Uterus (tissue), 2 donors: ENCODE data around the gene SEPTIN7.

Experiments
- CTCF ChIP-seq, 4 experiments: fragments of 200-600 bp in 2 of 4; fragments of 450-650 bp in 2 of 4; sonication (generic) in 2 of 4; IDR thresholded peaks; one replicate each; pipeline ENCODE4 v1.5.1; 2016 to 2019; ENCODE audit warnings: antibody characterized with exemption in 4 of 4, mild to moderate bottlenecking in 2 of 4, moderate library complexity in 1 of 4
- POLR2A ChIP-seq, 2 donors: fragments of 450-650 bp; IDR thresholded peaks; one replicate each; pipeline ENCODE4 v1.6.1; 2016; ENCODE audit warnings: antibody characterized with exemption in 2 of 2, mild to moderate bottlenecking in 1 of 2, moderate library complexity in 1 of 2

GRCh38 chr7:35752742-35753141 is 48.1 kb upstream of the SEPTIN7 start:
- TF ChIP-seq CTCF (IDR thresholded peaks at IDR 0.05) = no peak
- TF ChIP-seq POLR2A (IDR thresholded peaks at IDR 0.05) = no peak
